Tibial nerve (tissue), 4 donors: ENCODE measurements around the gene AKR1B15.

Experiments used
- EP300 ChIP-seq, 2 donors: sonication (generic); formaldehyde crosslinking; IDR thresholded peaks; one replicate each; pipeline ENCODE4 v1.6.1; 2017; ENCODE audit warnings: antibody characterized with exemption in 2 of 2, mild to moderate bottlenecking in 1 of 2
- POLR2A ChIP-seq, 2 donors: fragments of 450-650 bp; IDR thresholded peaks; one replicate each; pipeline ENCODE4 v1.6.1; 2017; ENCODE audit warnings: antibody characterized with exemption in 2 of 2, mild to moderate bottlenecking in 2 of 2, moderate library complexity in 2 of 2
- TF ChIP-seq, protein P1 (sequence below), 5 experiments: fragments of 200-600 bp in 3 of 5; fragments of 450-650 bp in 2 of 5; sonication (generic) in 3 of 5; IDR thresholded peaks; one replicate each; pipeline ENCODE4 v1.5.1; 2016 to 2019; ENCODE audit warnings: antibody characterized with exemption in 5 of 5, mild to moderate bottlenecking in 3 of 5, moderate library complexity in 2 of 5

DNA sequence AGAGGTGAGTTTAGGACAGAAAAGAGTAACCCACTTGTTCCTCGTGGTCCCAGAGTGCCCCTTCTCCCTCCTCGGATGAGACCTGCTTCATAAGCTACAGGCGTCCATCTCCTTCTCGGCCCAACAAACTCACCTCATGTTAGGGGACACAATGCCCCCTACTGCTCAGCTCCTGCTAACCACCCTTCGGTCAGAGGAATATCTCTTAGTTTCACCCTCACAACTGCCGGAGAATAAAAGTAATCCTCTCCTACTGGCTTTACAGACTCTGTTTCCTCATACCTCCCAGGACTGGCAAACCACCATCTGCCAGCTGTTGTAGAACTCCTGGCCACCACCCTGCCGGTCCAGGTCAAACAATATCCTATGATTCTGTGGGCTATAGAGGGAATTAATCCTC lies 3.2 kb downstream of the AKR1B15 start:
- TF ChIP-seq, protein P1, sequence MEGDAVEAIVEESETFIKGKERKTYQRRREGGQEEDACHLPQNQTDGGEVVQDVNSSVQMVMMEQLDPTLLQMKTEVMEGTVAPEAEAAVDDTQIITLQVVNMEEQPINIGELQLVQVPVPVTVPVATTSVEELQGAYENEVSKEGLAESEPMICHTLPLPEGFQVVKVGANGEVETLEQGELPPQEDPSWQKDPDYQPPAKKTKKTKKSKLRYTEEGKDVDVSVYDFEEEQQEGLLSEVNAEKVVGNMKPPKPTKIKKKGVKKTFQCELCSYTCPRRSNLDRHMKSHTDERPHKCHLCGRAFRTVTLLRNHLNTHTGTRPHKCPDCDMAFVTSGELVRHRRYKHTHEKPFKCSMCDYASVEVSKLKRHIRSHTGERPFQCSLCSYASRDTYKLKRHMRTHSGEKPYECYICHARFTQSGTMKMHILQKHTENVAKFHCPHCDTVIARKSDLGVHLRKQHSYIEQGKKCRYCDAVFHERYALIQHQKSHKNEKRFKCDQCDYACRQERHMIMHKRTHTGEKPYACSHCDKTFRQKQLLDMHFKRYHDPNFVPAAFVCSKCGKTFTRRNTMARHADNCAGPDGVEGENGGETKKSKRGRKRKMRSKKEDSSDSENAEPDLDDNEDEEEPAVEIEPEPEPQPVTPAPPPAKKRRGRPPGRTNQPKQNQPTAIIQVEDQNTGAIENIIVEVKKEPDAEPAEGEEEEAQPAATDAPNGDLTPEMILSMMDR (IDR thresholded peaks at IDR 0.05), result no peak
- TF ChIP-seq POLR2A (IDR thresholded peaks at IDR 0.05), result no peak
- TF ChIP-seq EP300 (IDR thresholded peaks at IDR 0.05), result no peak
